OCI-LY7 (cell line): Measurements from ENCODE around the gene CETN1. TPM values are rescaled to one million over a fixed set of nuclear protein-coding genes. Genes with fewer than 3 reads are reported as not detected.

ENCODE experiments used
- BruUV-seq: library from RNA; stranded (reverse); fragments of 400-500 nt; replicated peaks from 2 replicates; lab custom pipeline; 2021; lab: Mats Ljungman, UMichigan
- CTCF ChIA-PET: fragments of 300-600 bp; sonication (Branson Sonifier 250); formaldehyde crosslinking; loops from one replicate; lab custom pipeline; 2022; ENCODE audit warnings: antibody characterized with exemption; ENCODE audit not compliant: unreplicated experiment; lab: Charles Lee
- POLR2A ChIA-PET: fragments of 300-600 bp; sonication (Branson Sonifier 250); formaldehyde crosslinking; loops from one replicate; lab custom pipeline; 2022; ENCODE audit warnings: antibody characterized with exemption; lab: Charles Lee
- DNase-seq: peaks from one replicate; pipeline ENCODE4 v3.0.0-alpha.2; 2015; ENCODE audit warnings: low spot score
- H2AFZ ChIP-seq: fragments of 200-600 bp; sonication (generic), shearing (Covaris generic); 2 replicates; pipeline ENCODE4 v1.6.1; 2014; ENCODE audit warnings: mild to moderate bottlenecking, antibody characterized with exemption, low read length, moderate library complexity
- H3K27ac ChIP-seq: fragments of 200-600 bp; sonication (generic); 2 replicates; pipeline ENCODE4 v1.5.1; 2014; ENCODE audit warnings: mixed run types, low read depth, mild to moderate bottlenecking, moderate library complexity, low read length, inconsistent platforms; ENCODE audit not compliant: poor library complexity, severe bottlenecking
- H3K36me3 ChIP-seq: fragments of 200-600 bp; sonication (generic); 2 replicates; pipeline ENCODE4 v1.6.1; 2014; ENCODE audit warnings: mild to moderate bottlenecking, antibody characterized with exemption, low read length, moderate library complexity, mixed read lengths; ENCODE audit not compliant: insufficient read depth
- H3K4me1 ChIP-seq: fragments of 200-600 bp; sonication (generic); 2 replicates; pipeline ENCODE4 v1.5.1; 2014; ENCODE audit warnings: mild to moderate bottlenecking, low read length; ENCODE audit not compliant: insufficient read depth, poor library complexity, severe bottlenecking
- H3K4me2 ChIP-seq: fragments of 200-600 bp; sonication (generic); 2 replicates; pipeline ENCODE4 v1.6.1; 2014; ENCODE audit warnings: mild to moderate bottlenecking, low read length
- H3K4me3 ChIP-seq: fragments of 200-600 bp; sonication (generic); 2 replicates; pipeline ENCODE4 v1.5.1; 2014; ENCODE audit warnings: mild to moderate bottlenecking, low read depth, low read length; ENCODE audit not compliant: poor library complexity, severe bottlenecking
- H3K79me2 ChIP-seq: fragments of 200-600 bp; sonication (generic); 2 replicates; pipeline ENCODE4 v1.6.1; 2016; ENCODE audit warnings: low read depth, mild to moderate bottlenecking, low read length, moderate library complexity, mixed read lengths; ENCODE audit not compliant: insufficient read depth
- H3K9me2 ChIP-seq: fragments of 200-600 bp; sonication (generic); 2 replicates; pipeline ENCODE4 v1.6.1; 2016; ENCODE audit warnings: mild to moderate bottlenecking, low read length, mixed read lengths; ENCODE audit not compliant: insufficient read depth
- H3K9me3 ChIP-seq: fragments of 200-600 bp; sonication (generic); 2 replicates; pipeline ENCODE4 v1.6.1; 2014; ENCODE audit warnings: mild to moderate bottlenecking, mixed run types, low read length, mixed read lengths
- H4K20me1 ChIP-seq: fragments of 200-600 bp; sonication (generic); 2 replicates; pipeline ENCODE4 v1.6.1; 2014; ENCODE audit warnings: mild to moderate bottlenecking, antibody characterized with exemption, low read length, moderate library complexity, mixed read lengths; ENCODE audit not compliant: insufficient read depth
- EZH2phosphoT487 ChIP-seq: fragments of 200-600 bp; sonication (generic); IDR thresholded peaks from 2 replicates; pipeline ENCODE4 v1.6.1; 2018; ENCODE audit warnings: low read depth, borderline replicate concordance, mild to moderate bottlenecking, mixed run types, antibody characterized with exemption, low read length, moderate library complexity, mixed read lengths
- intact Hi-C: fragments of 100-400 bp; cut with micrococcal nuclease; formaldehyde crosslinking; loops from one replicate; pipeline ENCODE4 v1.10.0; 2022; ENCODE audit not compliant: unreplicated experiment
- total RNA-seq, 2 experiments: library from RNA; depleted of rRNA in 1 of 2; stranded (reverse); fragments of >200 nt in 1 of 2; shearing (Covaris generic) in 1 of 2; gene quantifications; 2 replicates each; pipeline ENCODE4 v1.2.3, GENCODE V29; 2014 to 2022
- TF ChIP-seq, protein P1 (sequence below): fragments of 200-600 bp; sonication (generic); conservative IDR thresholded peaks from 2 replicates; pipeline ENCODE4 v1.5.1; 2014; ENCODE audit warnings: mild to moderate bottlenecking, antibody characterized with exemption, low read length, moderate library complexity, mixed read lengths

CETN1 gene
- total RNA-seq, 2 experiments from 2014 or later: not detected

DNA sequence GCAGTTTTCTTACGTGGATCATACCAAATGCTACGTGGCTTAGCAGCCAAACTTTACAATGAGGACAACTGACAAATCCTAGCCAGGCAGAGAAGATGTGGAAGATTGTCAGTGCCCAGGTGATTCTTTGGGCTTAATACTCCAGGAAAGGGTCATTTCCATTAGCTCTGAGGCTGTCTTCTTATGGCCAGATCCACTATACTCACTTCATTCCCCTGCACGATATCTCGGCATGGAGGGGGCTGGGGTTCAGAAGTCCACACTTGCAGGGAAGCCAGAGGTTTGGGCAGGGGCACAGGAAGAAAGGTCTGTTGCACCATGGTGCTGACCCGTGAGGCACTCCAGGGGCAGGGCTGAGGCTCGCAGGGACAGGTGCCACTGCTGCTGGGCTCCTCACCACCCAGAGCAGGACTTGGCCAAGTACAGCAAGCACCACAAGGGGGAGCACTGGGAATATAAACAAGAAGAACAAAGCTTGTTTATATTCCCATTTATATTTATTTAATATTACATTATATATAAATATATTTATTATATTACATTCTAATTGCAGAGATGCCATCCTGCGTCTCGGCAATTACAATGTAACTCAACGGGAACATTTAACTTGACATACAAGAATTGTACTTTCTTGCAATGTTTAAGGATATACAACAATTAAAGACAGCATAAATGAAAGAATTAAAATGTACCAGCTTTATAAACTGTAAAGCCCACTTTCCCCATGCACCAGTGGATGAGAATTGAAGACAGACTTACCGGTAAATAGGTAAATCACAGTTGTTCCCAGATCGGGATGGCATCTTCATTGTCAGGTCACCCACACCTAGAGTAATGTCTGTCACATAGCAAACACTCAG lies 43.8 kb downstream of the CETN1 start:
- no peaks in the 10 kb centered on the region for H3K9me2 ChIP-seq
- H3K36me3 ChIP-seq: no peaks in the 10 kb centered on the region
- no peaks in the 10 kb centered on the region for H3K9me3 ChIP-seq
- no peak overlapping the region for H3K27ac ChIP-seq
- peak; percentile 66 for DNase-seq
- H3K4me1 ChIP-seq: no peaks in the 10 kb centered on the region
- H3K4me2 ChIP-seq: no peak overlapping the region
- ChIA-PET CTCF (interaction anchor here (0.6 to 1.5 kb wide), 2 partner anchors 206 to 208 kb away, joined by 3 to 5 read pairs; no protein-coding TSS in a partner anchor), POLR2A (interaction anchor here (1.3 kb wide), 1 partner anchor 18 kb away, joined by 3 read pairs; no protein-coding TSS in a partner anchor)
- no peak overlapping the region for H2AFZ ChIP-seq
- intact Hi-C loops: loop anchor here (1.0 kb wide), 1 partner anchor 207 kb away; no protein-coding TSS in a partner anchor
- no peaks in the 10 kb centered on the region for H3K79me2 ChIP-seq
- H3K4me3 ChIP-seq: no peak overlapping the region
- no peaks in the 10 kb centered on the region for H4K20me1 ChIP-seq
- BruUV-seq: no TSS peak
- TF ChIP-seq EZH2phosphoT487: no peak
- TF ChIP-seq, protein P1, sequence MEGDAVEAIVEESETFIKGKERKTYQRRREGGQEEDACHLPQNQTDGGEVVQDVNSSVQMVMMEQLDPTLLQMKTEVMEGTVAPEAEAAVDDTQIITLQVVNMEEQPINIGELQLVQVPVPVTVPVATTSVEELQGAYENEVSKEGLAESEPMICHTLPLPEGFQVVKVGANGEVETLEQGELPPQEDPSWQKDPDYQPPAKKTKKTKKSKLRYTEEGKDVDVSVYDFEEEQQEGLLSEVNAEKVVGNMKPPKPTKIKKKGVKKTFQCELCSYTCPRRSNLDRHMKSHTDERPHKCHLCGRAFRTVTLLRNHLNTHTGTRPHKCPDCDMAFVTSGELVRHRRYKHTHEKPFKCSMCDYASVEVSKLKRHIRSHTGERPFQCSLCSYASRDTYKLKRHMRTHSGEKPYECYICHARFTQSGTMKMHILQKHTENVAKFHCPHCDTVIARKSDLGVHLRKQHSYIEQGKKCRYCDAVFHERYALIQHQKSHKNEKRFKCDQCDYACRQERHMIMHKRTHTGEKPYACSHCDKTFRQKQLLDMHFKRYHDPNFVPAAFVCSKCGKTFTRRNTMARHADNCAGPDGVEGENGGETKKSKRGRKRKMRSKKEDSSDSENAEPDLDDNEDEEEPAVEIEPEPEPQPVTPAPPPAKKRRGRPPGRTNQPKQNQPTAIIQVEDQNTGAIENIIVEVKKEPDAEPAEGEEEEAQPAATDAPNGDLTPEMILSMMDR: peak; percentile 77

DNA sequence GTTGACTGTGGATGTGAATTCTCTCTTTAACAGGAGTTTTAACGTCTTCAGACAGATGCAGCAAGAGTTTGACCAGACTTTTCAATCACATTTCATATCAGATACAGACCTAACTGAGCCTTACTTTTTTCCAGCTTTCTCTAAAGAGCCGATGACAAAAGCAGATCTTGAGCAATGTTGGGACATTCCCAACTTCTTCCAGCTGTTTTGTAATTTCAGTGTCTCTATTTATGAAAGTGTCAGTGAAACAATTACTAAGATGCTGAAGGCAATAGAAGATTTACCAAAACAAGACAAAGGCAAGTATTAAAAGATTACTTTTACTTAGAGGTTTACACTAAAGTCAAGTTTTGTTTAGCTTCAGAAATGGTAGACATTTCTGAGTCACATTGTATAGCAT lies 47.1 kb downstream of the CETN1 start:
- no peaks in the 10 kb centered on the region for H4K20me1 ChIP-seq
- H3K4me2 ChIP-seq: no peak overlapping the region
- ChIA-PET CTCF (no interaction called here), POLR2A (interaction anchor here (0.9 kb wide), 1 partner anchor 11 kb away, joined by 4 read pairs; no protein-coding TSS in a partner anchor)
- H2AFZ ChIP-seq: no peak overlapping the region
- intact Hi-C loops: no loop called here
- H3K27ac ChIP-seq: no peak overlapping the region
- no peak for DNase-seq
- H3K4me1 ChIP-seq: no peaks in the 10 kb centered on the region
- no peaks in the 10 kb centered on the region for H3K9me2 ChIP-seq
- H3K4me3 ChIP-seq: no peak overlapping the region
- H3K36me3 ChIP-seq: no peaks in the 10 kb centered on the region
- no peaks in the 10 kb centered on the region for H3K9me3 ChIP-seq
- no peak for TF ChIP-seq EZH2phosphoT487
- TF ChIP-seq, protein P1: no peak
- BruUV-seq: no TSS peak
- H3K79me2 ChIP-seq: no peaks in the 10 kb centered on the region
